ENCODE results near the gene NCS1. TPM values are rescaled to one million over a fixed set of nuclear protein-coding genes. Genes with fewer than 3 reads are reported as not detected.

NCS1 gene
- total RNA-seq (ENCODE audit: unreplicated experiment), result 312 TPM
- long read RNA-seq, partial matches to known transcripts, result 0 of 36 reads
- long read RNA-seq, other reads (novel, unspliced or antisense), result 36 of 36 reads

DNA sequence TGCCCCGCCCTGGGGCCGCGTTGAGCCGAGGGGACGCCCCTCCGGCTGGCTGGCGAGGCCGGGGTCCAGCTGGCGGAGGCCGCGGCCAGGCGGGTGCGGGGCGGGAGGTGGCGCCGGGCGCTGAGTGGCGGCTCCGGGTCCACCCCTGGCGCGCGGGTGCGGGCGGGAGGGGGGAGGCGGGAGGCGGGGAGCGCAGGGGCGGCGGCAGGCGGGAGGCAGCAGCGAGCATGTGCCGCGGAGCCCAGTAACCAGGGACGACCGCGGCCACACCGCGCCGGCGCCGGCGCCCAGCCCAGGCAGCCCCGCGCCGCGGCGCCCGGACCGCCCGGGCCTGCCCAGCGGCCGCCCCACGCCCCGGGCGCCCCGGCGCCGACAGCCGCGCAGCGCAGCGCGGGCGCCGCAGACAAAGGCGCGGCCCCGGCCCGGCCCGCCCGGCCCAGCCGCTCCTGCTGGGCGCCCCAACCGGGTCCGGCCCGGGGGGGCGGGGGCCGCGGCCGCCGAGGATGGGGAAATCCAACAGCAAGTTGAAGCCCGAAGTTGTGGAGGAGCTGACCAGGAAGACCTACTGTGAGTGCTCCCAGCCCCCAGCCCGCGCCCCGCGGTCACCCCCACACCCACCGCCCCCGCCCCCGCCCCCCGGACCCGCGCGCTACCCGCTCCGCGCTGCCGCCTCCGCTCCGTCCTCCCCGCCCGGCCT, at the start of gene NCS1:
NCS1 (plus strand) TSS at position 244 of the 697 bp plus-strand sequence; CDS start at position 504, 260 bp downstream.
- Mint-ChIP-seq H3K27me3 (ENCODE audit: unreplicated experiment) (peaks cover 13% of the 10 kb centered on the region), H3K9me3 (ENCODE audit: unreplicated experiment) (peaks cover 11% of the 10 kb centered on the region), H3K4me3 (ENCODE audit: unreplicated experiment) (peak within 1 kb of the TSS; percentile 93), H3K36me3 (ENCODE audit: unreplicated experiment) (no peaks in the 10 kb centered on the region), H3K4me1 (ENCODE audit: low read depth, unreplicated experiment) (peaks cover 26% of the 10 kb centered on the region), H3K27ac (ENCODE audit: unreplicated experiment) (peak within 1 kb of the TSS; percentile 96)
- TF ChIP-seq, protein P1, sequence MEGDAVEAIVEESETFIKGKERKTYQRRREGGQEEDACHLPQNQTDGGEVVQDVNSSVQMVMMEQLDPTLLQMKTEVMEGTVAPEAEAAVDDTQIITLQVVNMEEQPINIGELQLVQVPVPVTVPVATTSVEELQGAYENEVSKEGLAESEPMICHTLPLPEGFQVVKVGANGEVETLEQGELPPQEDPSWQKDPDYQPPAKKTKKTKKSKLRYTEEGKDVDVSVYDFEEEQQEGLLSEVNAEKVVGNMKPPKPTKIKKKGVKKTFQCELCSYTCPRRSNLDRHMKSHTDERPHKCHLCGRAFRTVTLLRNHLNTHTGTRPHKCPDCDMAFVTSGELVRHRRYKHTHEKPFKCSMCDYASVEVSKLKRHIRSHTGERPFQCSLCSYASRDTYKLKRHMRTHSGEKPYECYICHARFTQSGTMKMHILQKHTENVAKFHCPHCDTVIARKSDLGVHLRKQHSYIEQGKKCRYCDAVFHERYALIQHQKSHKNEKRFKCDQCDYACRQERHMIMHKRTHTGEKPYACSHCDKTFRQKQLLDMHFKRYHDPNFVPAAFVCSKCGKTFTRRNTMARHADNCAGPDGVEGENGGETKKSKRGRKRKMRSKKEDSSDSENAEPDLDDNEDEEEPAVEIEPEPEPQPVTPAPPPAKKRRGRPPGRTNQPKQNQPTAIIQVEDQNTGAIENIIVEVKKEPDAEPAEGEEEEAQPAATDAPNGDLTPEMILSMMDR (IDR thresholded peaks at IDR 0.05; ENCODE audit: partially characterized antibody, unreplicated experiment), result no peak
- DNase-seq, result peak; percentile 93

DNA sequence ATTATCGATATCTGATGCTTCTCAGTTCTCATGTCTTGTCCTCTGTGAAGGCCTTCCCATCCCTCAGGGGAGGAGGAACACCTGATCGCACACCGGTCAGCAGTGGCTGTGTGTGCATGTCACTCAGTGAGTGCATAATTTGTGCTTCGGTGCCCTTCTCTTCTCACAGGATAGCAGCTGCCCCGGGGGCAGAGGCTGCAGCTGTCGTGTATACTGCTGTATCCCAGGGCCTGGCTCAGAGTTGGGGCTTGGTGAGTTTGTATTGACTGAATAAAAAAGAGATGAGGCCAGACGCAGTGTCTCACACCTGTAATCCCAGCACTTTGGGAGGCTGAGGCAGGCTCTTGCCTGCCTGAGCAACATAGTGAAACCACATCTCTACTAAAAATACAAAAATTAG, 49.7 kb upstream of the NCS1 start:
- peaks cover 3% of the 10 kb centered on the region for H3K9me3 Mint-ChIP-seq (ENCODE audit: unreplicated experiment)
- peak overlapping the region; percentile 98 for H3K27ac Mint-ChIP-seq (ENCODE audit: unreplicated experiment)
- H3K4me3 Mint-ChIP-seq (ENCODE audit: unreplicated experiment), result peak overlapping the region; percentile 60
- H3K27me3 Mint-ChIP-seq (ENCODE audit: unreplicated experiment), result peaks cover 12% of the 10 kb centered on the region
- DNase-seq, result peak; percentile 78
- no peaks in the 10 kb centered on the region for H3K36me3 Mint-ChIP-seq (ENCODE audit: unreplicated experiment)
- TF ChIP-seq, protein P1 (IDR thresholded peaks at IDR 0.05; ENCODE audit: partially characterized antibody, unreplicated experiment), result no peak
- H3K4me1 Mint-ChIP-seq (ENCODE audit: low read depth, unreplicated experiment), result peaks cover 53% of the 10 kb centered on the region

DNA sequence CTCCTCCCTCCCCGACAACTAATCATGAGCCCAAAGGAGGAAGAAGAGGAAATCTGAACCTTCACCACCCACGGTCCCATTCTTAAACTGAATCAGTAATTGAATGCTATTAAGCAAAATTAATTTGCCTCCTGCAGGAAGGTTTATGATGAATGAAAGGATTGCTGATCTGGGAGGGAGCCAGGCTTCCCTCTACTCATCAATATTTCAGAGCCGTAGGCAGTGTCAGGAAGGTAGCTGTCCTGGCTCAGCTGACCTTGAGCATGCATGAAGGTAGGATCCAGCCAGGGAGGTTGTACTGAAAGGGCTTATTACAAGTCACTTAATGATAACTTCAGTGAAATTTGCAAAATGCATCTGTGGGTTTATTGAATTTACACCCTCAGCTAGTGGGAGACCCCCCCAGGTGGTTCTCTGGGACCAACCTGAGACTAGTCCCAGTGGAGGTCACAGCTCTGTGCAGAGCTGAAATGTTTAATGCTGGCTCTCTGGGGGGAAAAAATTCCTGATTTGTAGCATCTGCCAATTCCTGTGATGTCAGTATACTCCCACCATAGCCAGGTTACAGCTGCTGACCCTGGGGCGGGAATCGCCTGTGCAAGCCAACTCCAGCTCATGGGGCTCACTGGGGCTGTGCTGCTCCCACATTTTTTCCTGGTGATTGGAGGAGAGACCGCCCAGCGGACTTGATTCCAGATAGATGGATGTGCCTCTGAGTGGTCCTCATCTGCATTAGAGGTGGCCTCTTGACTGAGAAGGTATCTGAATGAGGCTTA, 47.9 kb upstream of the NCS1 start:
- Mint-ChIP-seq H3K36me3 (ENCODE audit: unreplicated experiment) (no peaks in the 10 kb centered on the region), H3K4me1 (ENCODE audit: low read depth, unreplicated experiment) (peaks cover 44% of the 10 kb centered on the region), H3K27me3 (ENCODE audit: unreplicated experiment) (peaks cover 8% of the 10 kb centered on the region), H3K9me3 (ENCODE audit: unreplicated experiment) (peaks cover 3% of the 10 kb centered on the region), H3K27ac (ENCODE audit: unreplicated experiment) (peak overlapping the region; percentile 12), H3K4me3 (ENCODE audit: unreplicated experiment) (no peak overlapping the region)
- TF ChIP-seq, protein P1 (IDR thresholded peaks at IDR 0.05; ENCODE audit: partially characterized antibody, unreplicated experiment), result no peak
- no peak for DNase-seq

DNA sequence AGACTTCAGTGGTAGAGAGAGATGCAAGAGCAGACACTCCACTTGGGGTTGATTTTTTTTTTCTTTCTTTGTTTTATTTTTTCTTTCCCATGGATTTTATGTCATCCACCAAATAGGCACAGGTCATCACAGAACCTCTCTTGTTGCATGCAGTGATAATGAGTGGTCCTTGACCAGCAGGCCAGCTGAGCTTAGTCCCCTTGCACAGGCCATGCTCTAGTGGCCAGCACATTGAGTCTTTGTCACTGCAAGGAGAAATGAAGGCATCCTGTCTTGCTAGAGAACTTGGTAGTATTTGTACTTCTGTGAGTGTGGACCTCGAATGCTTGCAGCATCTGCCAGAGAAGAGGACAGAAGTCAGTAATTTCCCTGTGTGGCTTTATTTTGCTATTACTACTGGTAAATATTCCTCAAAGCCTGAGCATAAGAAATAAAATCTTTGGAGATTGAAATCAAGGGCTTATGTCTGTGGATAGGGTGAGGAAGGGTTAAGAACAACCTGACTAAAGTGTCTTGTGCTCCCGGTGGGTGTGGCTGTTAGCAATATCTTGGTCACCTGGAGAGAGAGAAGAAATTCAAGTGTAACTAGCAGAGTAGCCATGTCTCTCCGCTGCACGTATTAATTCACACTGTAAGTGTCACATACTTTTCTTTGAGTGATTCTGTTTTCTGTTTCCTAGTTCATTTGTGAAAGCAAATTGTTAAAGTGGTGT, 45.3 kb upstream of the NCS1 start:
- Mint-ChIP-seq H3K27ac (ENCODE audit: unreplicated experiment) (no peak overlapping the region), H3K27me3 (ENCODE audit: unreplicated experiment) (peaks cover 8% of the 10 kb centered on the region), H3K4me1 (ENCODE audit: low read depth, unreplicated experiment) (peaks cover 26% of the 10 kb centered on the region), H3K36me3 (ENCODE audit: unreplicated experiment) (no peaks in the 10 kb centered on the region), H3K9me3 (ENCODE audit: unreplicated experiment) (peaks cover 4% of the 10 kb centered on the region), H3K4me3 (ENCODE audit: unreplicated experiment) (no peak overlapping the region)
- TF ChIP-seq, protein P1 (IDR thresholded peaks at IDR 0.05; ENCODE audit: partially characterized antibody, unreplicated experiment), result no peak
- no peak for DNase-seq
